ENCODE measurements around the gene FBXL19.

FBXL19 gene

GRCh38 chr16:30964574-30965226, 41.3 kb downstream of the FBXL19 start:
- DNase-seq (ENCODE audit: low read depth): no peak

DNA sequence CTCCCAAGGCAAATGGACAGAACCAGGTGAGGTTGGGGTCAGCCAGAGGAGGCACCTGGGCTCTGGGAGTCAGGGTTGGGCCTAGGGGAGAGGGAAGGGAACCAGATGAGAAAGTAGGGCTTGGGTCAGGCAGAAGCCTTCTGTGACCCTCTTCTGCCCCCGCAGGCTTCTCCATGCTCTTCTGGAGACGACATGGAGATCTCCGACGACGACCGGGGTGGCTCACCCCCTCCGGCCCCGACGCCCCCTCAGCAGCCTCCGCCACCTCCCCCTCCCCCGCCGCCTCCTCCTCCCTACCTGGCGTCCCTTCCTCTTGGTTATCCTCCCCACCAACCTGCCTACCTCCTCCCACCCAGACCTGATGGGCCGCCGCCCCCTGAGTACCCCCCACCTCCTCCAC, 42.1 kb downstream of the FBXL19 start:
- DNase-seq (ENCODE audit: low read depth): no peak

DNA sequence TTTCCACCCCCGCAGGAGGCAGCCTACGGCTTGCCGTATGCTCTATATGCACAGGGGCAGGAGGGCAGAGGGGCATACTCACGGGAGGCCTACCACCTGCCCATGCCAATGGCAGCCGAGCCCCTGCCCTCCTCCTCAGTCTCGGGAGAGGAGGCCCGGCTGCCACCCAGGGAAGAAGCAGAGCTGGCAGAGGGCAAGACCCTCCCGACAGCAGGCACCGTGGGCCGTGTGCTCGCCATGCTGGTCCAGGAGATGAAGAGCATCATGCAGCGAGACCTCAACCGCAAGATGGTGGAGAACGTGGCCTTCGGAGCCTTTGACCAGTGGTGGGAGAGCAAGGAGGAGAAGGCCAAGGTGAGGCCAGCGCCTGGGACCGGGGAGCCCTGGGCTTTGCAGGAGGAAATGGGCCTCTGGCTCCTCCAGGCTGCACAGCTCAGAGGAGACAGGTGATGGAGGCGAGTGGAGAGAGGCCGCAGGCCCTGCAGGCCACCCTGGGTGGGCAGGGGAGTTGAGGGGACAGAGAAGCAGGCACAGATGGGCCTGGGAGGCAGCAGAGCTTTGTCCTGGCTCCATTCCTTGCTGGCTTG, 42.8 kb downstream of the FBXL19 start:
- no peak for DNase-seq (ENCODE audit: low read depth)

GRCh38 chr16:30967795-30968194, 44.4 kb downstream of the FBXL19 start:
- no peak for DNase-seq (ENCODE audit: low read depth)

DNA sequence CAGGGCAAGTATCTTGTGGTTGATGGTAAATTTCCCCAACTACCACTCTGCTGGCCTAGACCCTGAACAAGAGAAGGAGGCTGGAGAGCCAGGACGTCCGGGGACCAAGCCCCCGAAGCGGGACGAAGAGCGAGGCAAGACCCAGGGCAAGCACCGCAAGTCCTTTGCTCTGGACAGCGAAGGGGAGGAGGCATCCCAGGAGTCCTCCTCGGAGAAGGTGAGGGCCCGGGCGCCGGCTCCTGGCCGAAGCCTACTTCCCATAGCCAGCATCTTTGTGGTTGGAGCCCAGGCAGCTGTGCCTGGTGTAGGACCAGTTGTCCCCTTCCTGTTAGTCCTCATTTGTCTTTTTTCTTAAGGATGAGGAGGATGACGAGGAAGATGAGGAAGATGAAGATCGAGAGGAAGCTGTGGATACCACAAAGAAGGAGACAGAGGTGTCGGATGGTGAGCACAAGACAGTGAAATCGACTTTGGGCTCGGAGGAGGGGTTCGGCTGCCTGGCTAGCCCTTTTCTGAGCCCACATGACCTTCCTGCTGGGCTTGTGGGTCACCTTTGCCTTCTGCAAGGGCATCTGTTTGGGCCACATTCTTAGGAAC, 46.0 kb downstream of the FBXL19 start:
- no peak for DNase-seq (ENCODE audit: low read depth)

GRCh38 chr16:30971298-30971697, 47.9 kb downstream of the FBXL19 start:
- DNase-seq (ENCODE audit: low read depth): no peak

DNA sequence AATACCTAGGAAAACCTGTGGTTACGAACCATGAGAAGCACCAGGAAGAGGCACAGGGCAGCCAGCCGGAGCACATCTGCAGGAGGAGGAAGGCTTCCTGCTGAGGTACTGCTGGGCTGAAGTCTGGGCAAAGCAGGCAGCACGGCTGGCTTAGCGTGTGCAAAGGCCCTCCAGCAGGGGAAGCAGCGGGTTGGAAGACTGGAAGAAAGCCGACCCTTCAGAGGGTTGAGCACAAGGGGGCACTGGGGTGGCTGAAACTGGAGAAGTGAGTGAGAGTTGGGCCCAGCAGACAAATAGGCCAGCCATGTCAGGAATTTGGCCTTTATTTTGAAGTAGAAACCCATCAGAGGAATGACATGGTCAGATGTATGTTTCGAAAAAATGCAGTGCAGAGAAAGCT, 49.5 kb downstream of the FBXL19 start:
- DNase-seq (ENCODE audit: low read depth): no peak

DNA sequence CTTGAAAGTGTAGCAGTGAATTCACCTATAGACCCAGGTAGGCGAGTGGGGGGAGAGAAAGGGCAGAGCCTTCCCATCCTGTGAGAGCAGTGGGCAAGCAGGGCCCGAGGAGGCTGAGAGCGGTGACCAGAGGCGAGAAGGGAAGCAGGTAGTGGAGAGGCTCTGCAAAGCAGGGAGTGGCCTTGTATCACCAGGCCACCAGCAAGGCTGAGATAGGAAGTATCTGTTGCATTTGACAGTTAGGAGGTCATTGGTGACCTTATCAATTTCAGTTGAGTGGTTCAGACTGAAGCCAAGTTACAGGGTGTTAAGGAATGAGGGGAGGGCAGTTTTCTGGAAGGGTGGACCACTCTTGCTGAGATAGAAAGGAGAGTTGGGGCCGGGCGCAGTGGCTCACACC, 51.0 kb downstream of the FBXL19 start:
- no peak for DNase-seq (ENCODE audit: low read depth)

DNA sequence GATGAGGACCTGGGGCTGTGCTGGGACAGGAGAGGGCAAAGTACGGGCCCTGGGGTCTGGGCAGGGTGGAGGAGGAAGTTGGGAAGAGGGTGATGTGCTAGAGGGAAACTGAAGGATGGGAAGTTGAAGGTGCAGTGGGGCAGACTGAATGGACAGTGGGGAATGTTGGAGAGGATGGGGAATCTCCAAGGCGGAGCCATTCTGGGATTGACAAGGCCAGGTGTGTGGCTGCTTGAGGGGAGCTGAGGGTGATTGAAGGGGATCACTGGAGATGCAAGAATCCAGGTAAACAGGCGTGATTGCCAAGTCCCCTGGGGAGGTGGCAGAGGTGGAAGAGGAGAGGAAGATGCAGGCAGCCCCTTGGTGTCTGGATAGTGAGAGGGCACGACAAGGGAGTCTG, 53.1 kb downstream of the FBXL19 start:
- no peak for DNase-seq (ENCODE audit: low read depth)

GRCh38 chr16:30977502-30977901, 54.1 kb downstream of the FBXL19 start:
- no peak for DNase-seq (ENCODE audit: low read depth)

- no peak for DNase-seq (ENCODE audit: low read depth)
These were observed 56.0 kb downstream of the FBXL19 start for GRCh38 chr16:30979170-30980022.

DNA sequence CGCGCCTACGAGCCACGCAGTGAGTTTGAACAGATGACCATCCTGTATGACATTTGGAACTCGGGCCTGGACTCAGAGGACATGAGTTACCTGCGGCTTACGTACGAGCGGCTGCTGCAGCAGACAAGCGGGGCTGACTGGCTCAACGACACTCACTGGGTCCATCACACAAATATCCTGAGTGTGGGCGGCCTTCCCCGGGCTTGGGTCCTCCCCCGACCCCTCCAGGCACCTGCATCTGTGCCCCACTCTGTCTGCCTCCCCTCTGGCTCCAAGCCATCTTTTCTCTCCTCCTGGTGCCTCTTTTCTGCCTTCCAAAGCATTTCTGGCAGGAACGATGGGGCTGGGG, 56.6 kb downstream of the FBXL19 start:
- no peak for DNase-seq (ENCODE audit: low read depth)

- DNase-seq (ENCODE audit: low read depth): no peak
These were observed 57.1 kb downstream of the FBXL19 start for GRCh38 chr16:30980434-30980833.

GRCh38 chr16:30980959-30981358, 57.6 kb downstream of the FBXL19 start:
- no peak for DNase-seq (ENCODE audit: low read depth)

GRCh38 chr16:30982548-30983288, 59.3 kb downstream of the FBXL19 start:
- DNase-seq (ENCODE audit: low read depth): no peak

DNA sequence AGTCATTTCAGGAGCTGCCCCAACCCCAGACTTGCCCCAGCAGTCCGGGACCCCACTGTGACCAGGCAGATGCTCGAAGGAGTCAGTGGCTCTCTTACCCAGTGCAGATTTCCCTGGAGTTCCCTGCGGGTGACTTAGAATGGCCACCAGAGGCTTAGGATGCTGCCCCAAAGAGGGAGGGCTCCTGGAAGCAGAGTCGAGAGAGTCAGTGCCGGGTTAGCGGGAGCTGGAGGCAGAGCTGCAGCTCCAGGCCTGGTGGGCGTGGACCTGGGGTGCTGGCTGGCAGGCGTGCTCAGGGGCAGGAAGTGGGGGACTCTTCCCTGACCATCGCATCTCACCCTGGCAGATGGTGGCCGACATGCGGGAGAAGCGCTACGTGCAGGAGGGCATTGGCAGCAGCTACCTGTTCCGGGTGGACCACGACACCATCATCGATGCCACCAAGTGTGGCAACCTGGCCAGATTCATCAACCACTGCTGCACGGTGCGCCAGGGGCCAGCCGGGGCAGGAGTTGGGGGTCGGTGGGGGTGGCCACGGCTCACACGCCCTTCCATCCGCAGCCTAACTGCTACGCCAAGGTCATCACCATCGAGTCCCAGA, 60.0 kb downstream of the FBXL19 start:
- DNase-seq (ENCODE audit: low read depth): no peak

DNA sequence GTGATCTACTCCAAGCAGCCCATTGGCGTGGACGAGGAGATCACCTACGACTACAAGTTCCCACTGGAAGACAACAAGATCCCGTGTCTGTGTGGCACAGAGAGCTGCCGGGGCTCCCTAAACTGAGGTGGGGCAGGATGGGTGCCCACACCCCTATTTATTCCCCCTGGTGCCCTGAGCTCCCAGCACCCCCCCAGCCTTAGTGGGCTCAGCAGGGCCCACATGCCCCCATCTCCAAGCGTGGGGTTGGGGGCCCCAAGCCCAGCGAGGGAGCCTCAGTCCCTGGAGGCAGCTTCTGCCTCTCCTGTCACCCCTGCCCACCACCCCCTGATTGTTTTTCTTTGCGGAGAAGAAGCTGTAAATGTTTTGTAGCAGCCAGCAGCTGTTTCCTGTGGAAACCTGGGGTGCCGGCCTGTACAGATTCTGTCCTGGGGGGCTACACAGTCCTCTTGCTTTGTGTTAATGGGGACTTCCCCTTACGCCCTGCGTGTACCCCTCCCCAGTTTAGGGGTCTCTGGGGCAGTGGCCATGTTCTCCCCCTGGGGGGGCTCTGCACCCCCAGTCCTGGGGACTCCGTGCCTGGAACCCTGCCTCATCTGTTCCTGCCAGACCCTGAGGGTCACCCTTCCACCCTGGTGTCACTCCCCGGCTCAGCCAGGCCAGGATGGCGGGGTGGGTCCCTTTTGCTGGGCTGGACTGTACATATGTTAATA, 60.7 kb downstream of the FBXL19 start:
- no peak for DNase-seq (ENCODE audit: low read depth)

DNA sequence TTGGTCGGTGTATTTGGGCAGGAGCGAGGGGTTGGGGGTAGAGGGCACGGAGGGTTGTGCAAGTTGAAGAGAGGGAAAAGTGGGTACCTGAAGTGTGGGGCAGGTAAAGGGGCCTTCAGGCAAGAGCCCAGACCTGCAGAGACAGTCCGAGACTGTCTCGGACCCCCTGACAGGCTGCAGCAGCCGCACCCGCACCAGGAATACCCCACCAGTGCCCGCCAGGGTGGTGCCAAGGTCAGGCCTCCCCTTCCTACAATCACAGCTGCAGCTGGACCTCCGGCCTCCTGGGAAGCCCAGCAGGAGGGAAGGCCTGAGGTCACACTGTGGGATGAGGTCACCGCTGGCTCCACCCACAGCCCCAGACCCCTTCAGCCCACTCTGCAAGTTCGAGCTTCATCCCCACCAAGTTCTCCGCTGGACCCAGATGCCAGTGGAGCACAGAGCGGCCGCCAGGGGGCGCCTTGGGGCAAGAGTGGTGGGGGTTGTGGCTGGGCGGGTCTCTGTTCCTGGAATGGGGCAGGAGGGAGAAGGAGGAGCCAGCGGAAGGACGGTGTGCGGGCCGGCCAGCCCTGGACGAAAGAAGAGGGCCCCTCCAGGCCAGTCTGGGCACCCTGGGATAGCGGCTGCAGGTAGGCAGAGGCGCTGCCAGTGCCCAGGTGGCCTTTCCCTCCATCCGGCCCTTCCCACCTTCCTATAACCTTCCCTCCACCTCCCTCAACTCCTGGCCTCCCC, 61.5 kb downstream of the FBXL19 start, which contains the start of gene HSD3B7:
HSD3B7 (plus strand) TSS at position 539 of the 732 bp plus-strand sequence. CDS start 452 bp downstream, outside the sequence.
- peak; percentile 63 for DNase-seq (ENCODE audit: low read depth)

DNA sequence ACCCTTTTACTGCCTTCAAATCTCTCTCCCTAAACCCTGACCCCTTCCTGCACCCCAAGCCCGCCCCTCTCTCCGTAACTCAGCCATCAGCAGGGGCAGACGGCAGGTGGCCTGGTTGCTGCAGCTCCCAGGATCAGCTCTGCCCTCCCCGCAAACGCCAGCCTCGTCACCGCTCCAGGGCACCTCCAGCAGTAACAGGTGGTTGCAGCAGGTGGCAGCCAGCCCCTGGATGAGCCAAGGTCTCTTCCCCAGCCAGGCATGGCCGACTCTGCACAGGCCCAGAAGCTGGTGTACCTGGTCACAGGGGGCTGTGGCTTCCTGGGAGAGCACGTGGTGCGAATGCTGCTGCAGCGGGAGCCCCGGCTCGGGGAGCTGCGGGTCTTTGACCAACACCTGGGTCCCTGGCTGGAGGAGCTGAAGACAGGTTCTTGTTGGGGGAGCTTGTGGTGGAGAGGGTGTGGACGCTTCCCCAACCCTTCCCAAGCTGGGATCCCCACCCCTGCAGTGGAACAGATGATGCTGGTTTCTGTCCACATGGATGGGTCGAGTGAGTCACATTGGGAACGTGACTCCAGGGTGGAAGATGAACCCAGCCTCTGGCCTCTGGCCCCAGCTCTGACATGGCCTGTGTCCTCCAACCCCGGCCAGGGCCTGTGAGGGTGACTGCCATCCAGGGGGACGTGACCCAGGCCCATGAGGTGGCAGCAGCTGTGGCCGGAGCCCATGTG, 62.2 kb downstream of the FBXL19 start:
- DNase-seq (ENCODE audit: low read depth): no peak

Measured in stimulated activated CD8-positive, alpha-beta memory T cell treated with anti-CD3 and anti-CD28 coated beads, Interleukin-15, amount 100 ng/mL, for 1 hour (primary cell).